Head of caudate nucleus (tissue), 42 donors: ENCODE measurements around the gene PTPN1.
"Not testable (repeated sequence)": the region's sequence is repeated elsewhere in the genome, so short reads cannot be mapped to it uniquely, and the experiment has no call there.

Experiments used
- DNase-seq, 42 donors: peaks; one replicate each; pipeline versions ENCODE4 v3.0.0 to v3.0.0-alpha.2; 2020 to 2021; ENCODE audit warnings: mixed read lengths in 7 of 42
- intact Hi-C: fragments of 100-400 bp; cut with DNase I; formaldehyde crosslinking; loops from one replicate; pipeline ENCODE4 v1.15.0; 2022

PTPN1 gene

DNA sequence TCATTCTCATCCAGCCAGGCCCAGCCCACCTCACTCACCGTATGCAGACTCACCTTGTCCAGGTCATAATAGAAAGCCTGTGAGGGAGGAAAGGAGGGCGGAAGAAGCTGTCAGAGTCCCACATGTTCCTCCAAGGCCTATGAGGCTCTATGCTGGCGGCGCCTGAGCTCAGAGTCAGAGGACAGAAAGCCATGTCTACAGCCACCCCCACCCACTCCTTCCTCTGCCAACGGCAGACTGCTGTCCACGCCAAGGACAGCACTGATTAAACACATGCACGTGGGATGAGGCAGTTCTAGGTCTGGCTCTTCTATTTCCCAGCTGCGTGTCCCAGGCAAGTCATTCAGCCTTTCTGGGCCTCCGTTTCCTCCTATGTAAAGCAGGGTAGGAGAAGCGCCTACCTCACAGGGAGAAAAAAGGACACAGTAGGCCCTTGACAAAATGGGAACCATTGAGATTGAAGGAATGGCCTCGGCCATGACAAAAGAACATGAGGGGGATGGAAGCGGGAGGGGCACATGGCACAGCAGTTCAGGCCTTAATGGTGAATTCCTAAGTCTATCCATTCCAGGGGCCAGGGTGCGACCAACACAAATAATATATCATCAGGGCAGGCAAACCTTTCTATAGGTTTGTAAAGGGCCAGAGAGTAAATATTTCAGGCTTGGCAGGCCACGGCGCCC, 101.1 kb downstream of the PTPN1 start:
- no peak for DNase-seq
- intact Hi-C loops, result no loop called here

DNA sequence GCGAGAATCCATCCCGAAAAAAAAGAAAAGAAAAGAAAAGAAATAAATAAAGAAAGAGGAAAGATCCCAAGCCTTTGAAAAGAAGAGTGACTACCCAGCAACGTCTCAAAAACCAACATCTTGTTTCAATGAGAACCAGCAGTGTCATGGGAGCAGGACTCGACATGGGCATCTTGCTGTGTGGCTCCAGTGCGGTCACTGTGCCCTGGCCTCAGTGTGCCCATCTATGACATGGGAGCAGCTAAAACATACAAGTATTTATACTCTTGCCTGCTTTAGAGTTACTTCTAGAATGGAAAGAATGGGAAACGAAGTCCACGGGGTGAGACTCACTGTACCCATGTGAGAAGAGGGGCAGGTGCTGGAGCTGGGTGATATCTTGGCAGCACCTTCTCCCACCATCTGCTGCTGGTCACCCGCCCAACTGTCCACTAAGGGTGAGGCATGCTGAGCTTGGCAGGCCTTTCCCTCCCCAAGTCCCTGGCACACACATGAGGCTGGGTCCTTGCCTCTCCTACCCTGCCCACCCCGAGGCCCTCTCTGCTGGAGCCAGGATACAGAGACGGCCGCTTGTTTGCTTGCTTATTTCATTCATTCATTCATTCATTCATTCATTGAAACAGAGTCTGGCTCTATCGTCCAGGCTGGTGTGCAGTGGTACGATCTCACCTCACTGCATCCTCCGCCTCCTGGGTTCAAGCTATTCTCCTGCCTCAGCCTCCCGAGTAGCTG, 103.4 kb downstream of the PTPN1 start:
- intact Hi-C loops, result no loop called here

DNA sequence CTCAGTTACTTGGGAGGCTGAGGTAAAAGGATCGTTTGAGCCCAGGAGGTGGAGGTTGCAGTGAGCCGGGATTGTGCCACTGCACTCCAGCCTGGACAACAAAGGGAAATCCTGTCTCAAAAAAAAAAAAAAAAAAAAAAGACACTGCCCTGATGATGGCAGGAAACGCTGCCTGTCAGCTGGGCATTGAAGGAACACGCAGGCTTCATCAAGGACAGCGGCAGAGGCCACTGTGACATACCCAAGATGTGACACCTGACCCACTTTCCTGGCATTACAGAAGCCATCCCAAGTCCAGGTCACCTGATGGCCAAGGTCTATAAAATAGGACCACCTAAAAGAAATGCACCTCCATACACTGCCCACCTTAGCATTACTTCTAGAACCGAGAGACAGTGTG, 105.2 kb downstream of the PTPN1 start:
- intact Hi-C loops, result no loop called here
- DNase-seq, result no peak

More for the DNA sequence above, 103.4 kb downstream of the PTPN1 start:
- no peak for DNase-seq

DNA sequence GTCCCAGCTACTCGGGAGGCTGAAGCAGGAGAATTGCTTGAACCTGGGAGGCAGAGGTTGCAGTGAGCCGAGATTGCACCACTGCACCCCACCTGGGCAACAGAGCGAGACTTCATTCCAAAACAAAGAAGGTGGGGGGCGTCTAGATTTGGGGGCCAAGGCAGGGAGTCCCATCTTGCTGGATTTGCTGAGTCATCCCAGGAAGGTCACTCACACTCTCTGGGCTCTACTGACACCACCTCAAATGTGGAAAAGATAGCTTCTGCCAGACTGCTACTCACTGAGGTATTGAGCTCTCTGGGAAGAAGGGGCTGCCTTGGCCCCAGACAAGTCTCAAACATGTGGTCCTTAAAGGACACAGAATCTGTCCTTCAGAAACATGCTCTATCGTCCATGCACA, 106.8 kb downstream of the PTPN1 start:
- intact Hi-C loops, result no loop called here
- no peak for DNase-seq

DNA sequence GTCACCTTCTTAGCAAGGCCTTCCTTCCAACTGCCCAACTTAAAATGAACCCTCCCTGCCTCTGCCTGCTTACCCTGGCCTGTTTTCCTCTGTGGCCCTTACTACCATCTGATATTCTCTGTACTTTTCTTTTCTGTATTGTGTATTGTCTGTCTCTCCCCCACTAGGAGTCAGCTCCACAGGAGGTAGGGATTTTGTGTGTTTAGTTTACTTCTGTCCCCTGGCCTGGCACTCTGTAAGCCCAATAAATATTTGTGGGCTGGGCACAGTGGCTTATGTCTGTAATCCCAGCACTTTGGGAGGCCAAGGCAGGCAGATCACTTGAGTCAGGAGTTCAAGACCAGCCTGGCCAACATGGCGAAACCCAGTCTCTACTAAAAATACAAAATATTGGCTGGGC, 108.4 kb downstream of the PTPN1 start:
- intact Hi-C loops, result no loop called here
- DNase-seq, result no peak

DNA sequence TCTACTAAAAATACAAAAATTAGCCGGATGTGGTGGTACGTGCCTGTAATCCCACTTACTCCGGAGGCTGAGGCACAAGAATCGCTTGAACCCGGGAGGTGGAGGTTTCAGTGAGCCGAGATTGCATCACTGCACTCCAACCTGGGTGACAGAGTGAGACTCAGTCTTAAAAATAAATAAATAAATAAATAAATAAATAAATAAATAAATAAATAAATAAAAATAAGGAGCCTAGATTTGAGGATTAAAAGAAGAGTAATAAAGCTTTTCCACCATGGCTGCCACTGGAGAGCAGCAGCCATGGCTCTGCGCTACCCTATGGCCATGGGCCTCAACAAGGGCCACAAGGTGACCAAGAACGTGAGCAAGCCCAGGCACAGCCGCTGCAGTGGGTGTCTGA, 110.3 kb downstream of the PTPN1 start:
- intact Hi-C loops, DNase-seq: not testable (repeated sequence)

DNA sequence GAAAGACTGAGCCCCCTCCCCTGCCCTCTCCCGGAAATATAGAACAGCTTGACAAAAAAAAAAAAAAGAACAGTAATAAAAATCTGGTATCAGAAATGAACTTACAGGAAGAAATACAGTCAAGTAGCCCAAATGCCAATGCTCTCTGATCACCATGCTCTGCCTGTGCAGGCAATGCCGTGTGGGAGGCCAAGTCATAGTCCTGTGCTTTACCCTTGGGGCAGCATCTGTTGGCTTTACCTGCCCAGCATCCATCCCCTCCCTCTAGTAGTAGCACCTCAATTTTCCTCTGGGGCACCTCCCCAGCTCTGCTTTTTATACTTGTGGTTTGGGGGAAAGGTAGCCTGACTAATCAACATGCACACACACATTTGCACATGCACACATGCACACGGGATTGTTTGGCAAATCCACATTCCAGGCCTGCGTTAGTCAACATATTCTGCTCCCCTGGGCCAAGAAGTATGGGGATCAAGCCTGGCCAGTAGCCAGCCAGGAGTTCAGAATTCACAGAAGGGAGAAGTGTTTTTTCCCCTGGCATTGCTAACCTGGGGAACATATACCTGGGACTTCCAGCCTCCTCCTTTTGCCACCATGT, 111.0 kb downstream of the PTPN1 start:
- intact Hi-C loops, result no loop called here
- no peak for DNase-seq

DNA sequence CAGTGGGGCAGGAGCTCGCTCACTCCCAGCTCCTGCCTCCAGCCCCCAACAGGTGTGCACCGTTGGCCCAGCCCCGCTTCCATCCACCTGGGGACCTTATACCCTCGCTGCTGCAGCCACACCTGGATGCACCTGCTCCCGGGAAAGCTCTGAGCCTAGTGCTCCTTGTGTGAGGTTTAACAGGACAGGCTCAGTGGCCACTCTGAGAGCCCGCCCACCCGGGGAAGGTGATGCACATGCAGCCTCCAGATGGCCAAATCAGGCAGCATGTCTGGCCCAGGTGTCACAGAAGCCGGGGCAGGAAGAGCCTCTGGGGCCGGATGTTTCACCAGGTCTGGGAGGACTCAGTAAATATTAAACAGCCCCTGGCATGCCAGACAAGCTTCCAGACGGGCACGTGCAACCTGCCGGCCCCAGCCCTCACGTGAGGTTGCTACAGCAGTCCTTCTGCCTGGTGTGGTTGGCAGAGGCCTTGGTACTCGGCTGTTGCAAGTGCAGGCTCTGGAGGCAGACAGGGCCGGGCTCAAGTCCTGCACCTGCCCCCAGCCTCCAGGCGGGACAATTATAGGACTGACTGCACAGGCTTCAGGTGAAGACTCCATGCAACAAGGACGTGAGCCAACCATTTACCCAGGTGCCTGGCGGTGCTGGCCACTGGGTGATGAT, 114.3 kb downstream of the PTPN1 start:
- no peak for DNase-seq
- intact Hi-C loops, result no loop called here

DNA sequence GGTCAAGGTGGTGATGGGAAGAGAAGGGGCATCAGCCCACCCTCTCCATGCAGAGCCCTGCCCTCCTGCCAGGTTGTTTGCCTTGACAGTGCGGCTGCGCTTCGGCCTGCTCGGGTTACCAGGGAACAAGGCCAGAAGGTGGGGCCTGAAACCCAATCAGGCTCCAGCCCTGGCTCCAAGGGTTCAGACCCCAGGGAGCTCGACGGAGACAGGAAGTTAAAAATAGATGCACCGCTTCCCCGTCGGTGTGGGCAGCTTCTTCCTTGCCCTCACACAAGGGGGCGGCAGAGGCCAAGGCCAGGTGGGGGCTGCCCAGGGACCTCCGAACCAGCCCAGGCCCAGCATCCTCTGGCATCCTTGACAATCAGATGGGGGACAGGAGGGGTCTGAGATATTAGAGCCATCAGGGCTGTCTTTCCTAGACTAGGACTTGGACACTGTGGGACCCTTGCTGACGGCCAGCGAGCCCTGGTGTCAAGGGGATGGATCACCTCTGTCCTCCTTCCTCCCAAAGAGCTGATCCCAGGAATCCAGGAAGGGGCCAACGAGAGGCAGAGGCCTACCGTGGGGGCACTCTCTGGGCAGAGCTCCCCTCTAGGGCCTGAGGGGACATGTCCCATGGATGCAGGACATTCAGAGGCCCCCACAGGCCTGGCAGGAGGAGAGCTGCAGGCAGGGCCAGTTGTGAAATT, 115.9 kb downstream of the PTPN1 start:
- intact Hi-C loops, result no loop called here
- DNase-seq, result peak in 7 of 42 donors; percentile 5 to 26 (median 16)

DNA sequence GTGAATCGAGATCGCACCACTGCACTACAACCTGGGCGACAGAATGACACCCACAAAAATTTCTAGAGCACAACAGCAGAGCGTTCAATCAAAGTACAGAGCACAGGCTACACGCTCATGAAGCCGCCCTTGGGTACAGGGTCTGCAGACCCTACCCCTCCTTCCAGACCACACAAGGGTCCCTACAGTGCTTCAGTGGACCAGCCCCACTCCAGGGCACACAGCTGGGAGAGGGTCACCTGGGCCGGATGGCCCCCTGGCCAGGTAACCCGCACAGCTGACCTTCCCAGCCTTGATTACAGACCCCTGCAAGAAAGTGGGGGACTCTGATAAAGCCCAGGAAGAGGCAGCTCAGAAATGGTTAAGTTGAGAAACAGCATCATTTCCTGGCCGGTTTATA, 117.6 kb downstream of the PTPN1 start:
- intact Hi-C loops, result no loop called here
- no peak for DNase-seq

DNA sequence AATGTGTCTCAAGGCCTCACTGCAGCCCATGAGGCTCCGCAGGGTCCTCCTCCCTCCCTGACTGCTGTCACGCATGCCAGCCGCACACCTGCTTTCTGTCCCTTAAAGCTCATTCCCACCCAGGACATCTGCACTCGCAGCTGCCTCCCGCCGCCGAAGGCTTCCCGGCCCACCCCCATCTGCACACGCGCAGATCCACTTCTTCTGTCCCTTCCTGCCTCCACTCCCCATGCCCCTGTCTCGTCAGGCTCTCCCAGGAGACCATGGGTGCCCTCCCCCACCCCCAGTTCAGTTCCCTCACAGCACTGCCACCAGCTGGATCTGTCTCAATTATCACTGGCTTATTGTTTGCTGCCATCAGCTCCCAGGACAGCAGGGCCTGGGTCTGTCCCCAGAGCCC, 118.1 kb downstream of the PTPN1 start:
- DNase-seq, result no peak
- intact Hi-C loops, result no loop called here

DNA sequence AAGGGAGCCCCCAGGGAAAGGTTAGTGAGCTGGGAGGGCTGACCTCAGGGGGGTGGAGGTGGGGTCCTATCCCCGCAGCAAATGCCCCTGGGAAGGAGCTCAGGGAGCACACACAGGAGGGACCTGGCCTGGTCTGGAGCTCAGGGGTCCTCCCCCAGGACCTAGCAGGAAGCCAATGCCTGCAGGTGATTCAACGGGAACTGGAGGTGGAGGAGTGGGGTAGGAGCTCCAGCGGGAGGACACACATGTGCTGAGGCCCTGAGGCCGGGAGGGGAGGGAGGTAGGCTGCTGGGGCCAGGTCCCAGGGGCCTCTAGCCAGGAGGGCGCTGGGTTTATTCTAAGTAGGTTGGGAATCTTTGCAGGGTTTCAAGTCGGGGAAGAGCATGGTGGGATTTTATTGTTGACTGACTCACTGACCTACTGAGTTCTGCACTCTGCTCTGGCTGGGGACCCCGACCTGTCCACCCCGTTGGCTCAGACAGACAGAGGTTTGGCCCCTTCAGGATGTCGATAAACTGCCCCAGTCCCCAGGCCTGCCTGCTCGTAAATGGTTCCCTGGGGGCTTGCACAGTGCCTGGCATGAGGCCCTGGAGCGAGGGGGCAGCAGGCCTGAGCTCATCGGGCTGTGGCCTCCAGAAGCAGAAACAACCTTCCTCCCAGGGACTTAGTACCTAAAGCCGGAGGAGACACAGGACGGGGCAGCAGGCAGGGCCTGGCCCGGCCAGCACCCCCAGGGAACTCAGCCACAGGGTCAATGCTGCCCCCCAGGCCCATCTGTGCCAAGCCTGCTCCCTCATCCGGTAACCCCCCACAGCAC, 118.9 kb downstream of the PTPN1 start:
- no peak for DNase-seq
- intact Hi-C loops, result no loop called here

DNA sequence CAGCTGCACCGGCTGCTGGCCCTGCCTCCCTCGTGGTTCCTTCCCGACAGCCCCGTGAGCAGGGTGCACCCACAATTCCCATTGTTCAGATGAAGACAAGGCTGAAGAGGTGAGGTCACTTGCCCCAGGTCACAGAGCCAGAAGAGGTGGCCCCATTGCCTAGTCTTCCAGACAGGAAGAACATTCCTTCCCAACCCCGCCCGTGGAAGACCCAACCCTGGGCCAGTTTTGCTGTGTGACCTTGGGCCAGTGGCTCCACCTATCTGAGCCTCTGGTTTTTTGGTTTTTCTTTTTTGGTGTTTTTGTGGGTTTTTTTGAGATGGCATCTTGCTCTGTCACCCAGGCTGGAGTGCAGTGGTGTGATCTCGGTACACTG, 119.5 kb downstream of the PTPN1 start:
- no peak for DNase-seq
- intact Hi-C loops, result no loop called here

DNA sequence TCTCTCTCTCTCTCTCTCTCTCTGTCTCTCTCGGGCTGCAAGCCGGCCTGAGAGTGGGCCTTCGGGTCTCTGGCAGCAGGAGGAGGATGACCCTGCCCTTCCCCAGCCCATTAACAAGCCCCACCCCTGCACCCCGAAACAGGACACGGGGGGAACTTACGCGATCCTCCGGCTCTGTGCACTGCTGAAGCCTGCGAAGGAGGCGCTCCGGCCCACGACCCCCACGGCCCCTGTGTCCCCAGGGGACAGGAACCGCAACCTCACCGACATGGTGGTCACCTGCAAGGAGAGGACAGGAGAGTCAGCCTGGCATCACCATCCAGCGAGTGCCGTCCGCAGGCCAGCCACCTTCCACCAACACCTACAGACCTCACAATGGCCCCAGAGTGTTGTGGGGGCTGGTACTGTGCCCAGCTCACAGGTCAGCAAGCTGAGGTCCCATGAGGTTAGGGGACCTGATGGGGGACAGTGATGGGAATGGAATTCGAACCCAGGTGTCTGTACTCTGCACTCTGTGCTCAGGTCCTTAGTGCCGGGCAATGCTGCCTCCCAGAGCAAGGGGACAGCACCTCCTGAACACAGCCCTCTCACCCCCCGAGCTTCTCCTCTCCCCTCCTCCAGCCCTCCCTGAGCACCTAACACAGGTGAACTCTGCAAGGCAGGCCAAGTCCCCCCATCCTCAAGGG, 120.5 kb downstream of the PTPN1 start:
- intact Hi-C loops, result no loop called here
- DNase-seq, result no peak

DNA sequence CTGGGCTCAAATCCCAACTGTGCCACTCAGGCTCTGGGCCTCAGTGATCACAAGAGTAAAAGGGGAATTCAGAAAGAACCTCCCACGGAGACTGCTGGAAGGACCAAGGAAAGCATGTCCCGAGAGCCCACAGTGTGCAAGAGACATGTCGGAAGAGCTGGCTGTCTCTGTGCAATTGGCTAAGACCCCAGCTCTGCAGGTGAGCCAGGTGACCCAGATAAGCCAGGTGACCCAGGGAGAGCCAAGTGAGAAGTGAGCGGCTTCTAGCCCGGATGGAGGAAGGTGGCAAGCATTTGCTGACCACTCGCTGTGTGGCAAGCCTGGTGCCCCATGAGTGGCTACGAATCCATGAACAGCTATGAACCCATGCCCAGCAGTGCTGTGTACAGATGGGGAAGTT, 122.1 kb downstream of the PTPN1 start:
- DNase-seq, result no peak
- intact Hi-C loops, result no loop called here

DNA sequence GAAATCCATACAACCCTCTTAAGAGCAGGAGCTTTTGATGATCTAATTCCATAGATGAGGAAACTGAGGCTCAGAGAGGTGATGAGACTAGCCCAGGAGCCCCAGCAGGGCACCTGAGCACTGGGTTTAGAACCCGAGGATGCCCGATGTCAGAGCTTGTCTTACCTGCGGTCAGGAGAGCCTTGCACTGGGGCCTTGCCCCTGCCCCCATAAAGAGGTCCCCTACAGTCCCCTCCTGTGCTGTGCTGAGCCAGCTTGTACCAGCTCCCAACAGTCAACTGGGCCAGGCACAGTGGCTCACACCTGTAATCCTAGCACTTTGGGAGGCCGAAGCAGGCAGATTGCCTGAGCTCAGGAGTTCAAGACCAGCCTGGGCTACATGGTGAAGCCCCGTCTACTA, 122.5 kb downstream of the PTPN1 start:
- intact Hi-C loops, result no loop called here
- DNase-seq, result no peak

DNA sequence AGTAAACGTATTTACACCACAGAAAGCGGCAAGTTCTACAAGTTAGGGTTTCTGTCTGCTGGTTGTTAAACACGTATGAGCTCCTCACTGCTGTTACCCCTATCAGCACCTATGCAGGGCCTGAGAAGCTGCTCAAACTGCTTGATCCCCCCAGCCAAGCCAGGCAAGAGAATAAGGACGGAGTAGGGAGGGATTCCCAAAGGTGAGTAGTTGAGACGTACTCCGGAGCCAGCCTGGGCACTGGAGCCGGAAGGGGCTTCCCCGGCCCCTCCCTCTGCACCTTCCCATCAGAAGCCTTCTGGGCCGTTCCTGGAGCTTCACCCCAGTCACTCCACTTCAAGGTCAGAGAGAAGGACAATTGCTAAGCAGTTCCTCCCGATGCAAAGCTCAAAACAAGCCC, 123.2 kb downstream of the PTPN1 start:
- intact Hi-C loops, result no loop called here
- no peak for DNase-seq

DNA sequence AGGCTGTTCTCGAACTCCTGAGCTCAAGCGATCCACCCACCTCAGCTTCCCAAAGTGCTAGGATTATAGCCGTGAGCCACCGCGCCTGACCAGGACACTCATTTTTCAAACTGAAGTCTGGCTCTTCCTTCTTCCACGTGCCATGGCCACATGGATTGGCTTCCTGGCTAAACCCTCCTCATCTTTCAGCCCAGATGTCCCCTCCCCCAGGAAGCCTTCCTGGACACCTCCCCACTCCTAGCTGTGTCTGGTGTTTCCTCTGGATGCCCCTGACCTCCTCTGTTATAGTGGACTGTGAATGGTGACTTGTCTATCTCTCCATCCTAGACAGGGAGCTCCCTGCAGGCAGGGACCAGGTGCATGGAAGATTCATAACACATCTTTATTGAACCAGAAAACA, 124.0 kb downstream of the PTPN1 start:
- DNase-seq, result no peak
- intact Hi-C loops, result no loop called here
